Smooth muscle cell (in vitro differentiated cells): ENCODE measurements around the gene THY1. TPM values are rescaled to one million over a fixed set of nuclear protein-coding genes. Genes with fewer than 3 reads are reported as not detected.

Experiments used
- DNase-seq: peaks from one replicate; lab custom pipeline; 2025; ENCODE audit not compliant: unreplicated experiment; lab: John Stamatoyannopoulos, UW
- H2AFZ ChIP-seq: fragments of 200-600 bp; sonication (generic); 2 replicates; pipeline ENCODE4 v1.6.0; 2016; ENCODE audit warnings: antibody characterized with exemption, low read depth, mild to moderate bottlenecking
- H3F3A ChIP-seq: fragments of 200-600 bp; sonication (generic); 2 replicates; pipeline ENCODE4 v1.6.0; 2017; ENCODE audit warnings: antibody characterized with exemption, low read depth
- H3K27ac ChIP-seq: fragments of 200-600 bp; sonication (generic); 2 replicates; pipeline ENCODE4 v1.5.1; 2016; ENCODE audit warnings: low read depth, mild to moderate bottlenecking
- H3K27me3 ChIP-seq: fragments of 200-600 bp; sonication (generic); 2 replicates; pipeline ENCODE4 v1.6.1; 2016; ENCODE audit warnings: low read depth, mild to moderate bottlenecking
- H3K36me3 ChIP-seq: fragments of 200-600 bp; sonication (generic); 2 replicates; pipeline ENCODE4 v1.5.1; 2016; ENCODE audit warnings: low read depth
- H3K4me1 ChIP-seq: fragments of 200-600 bp; sonication (generic); 2 replicates; pipeline ENCODE4 v1.5.1; 2016; ENCODE audit warnings: low read depth
- H3K4me2 ChIP-seq: fragments of 200-600 bp; sonication (generic); 2 replicates; pipeline ENCODE4 v1.6.0; 2016; ENCODE audit warnings: mild to moderate bottlenecking
- H3K4me3 ChIP-seq: fragments of 200-600 bp; sonication (generic); 2 replicates; pipeline ENCODE4 v1.5.1; 2016; ENCODE audit warnings: mild to moderate bottlenecking
- H3K79me2 ChIP-seq: fragments of 200-600 bp; sonication (generic); 2 replicates; pipeline ENCODE4 v1.6.0; 2016; ENCODE audit warnings: low read depth, mild to moderate bottlenecking
- H3K9ac ChIP-seq: fragments of 200-600 bp; sonication (generic); 2 replicates; pipeline ENCODE4 v1.6.0; 2016; ENCODE audit warnings: low read depth
- H3K9me3 ChIP-seq: fragments of 200-600 bp; sonication (generic); replicated peaks from 2 replicates; pipeline ENCODE4 v1.5.1; 2016; ENCODE audit warnings: low read depth
- H4K20me1 ChIP-seq: fragments of 200-600 bp; sonication (generic); 2 replicates; pipeline ENCODE4 v1.6.0; 2016; ENCODE audit warnings: low read depth
- WGBS: methylation state at CpG from one replicate; pipeline ENCODE4 v1.1.7; 2016; ENCODE audit warnings: low lambda C conversion rate; 5-methylcytosine and 5-hydroxymethylcytosine counted together
- polyA plus RNA-seq: library from polyadenylated mRNA; unstranded; fragments of >200 nt; fragmentation: Nextera tagmentation; extraction: Ambion mirVana; gene quantifications from 2 replicates; pipeline ENCODE4 v1.2.1, GENCODE V29; 2016
- total RNA-seq: library from RNA; depleted of rRNA; stranded (reverse); fragments of >200 nt; gene quantifications from 2 replicates; pipeline ENCODE4 v1.2.3, GENCODE V29; 2014
- TF ChIP-seq, protein P1 (sequence below): fragments of 200-600 bp; sonication (generic); IDR thresholded peaks from 2 replicates; pipeline ENCODE4 v1.5.1; 2017; ENCODE audit warnings: borderline replicate concordance, mild to moderate bottlenecking, antibody characterized with exemption; ENCODE audit not compliant: insufficient read depth, poor library complexity, severe bottlenecking

THY1 gene
- total RNA-seq, result 266 and 297 TPM in 2 replicates
- 411 and 614 TPM in 2 replicates for polyA plus RNA-seq

DNA sequence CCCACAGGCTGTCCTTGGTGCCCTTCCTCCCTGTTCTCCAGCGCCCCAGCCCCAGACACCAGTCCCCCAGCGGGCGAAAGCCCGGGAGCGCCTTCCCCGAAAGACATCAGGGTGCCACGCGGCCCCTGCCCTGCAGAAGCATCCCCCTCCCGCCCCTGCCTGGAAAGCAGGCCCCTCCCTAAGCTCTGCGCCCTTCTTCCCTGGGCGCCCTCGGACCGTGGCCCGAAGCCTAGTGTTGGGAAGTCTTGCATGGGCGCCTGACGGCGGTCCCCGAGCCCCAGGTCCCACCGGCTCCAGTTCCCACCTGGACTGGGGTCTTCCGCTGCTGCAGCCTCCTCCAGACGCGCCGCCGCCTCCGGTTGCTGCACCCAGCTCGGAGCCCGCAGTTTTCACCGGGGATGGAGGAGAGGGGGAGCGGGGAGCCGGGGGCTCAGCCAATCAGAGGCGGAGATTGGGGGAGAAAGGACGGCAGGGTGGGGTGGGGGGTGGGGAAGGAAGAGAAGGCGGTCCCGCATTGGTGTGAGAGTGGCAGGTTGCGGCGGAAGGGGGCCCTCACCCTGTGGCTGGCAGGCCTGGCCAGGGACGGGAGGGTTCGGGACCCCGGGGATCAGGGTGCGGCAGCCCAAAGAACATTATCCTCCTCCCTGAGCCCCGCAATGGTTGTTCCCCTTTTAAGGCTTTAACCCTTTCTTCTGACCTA is at the start of gene THY1:
TSS of gene THY1 (minus strand) at position 364 of the 700 bp plus-strand sequence. CDS start 2,267 bp downstream, outside the sequence.
- Histone ChIP-seq H3K4me3 (peak within 1 kb of the TSS; percentile 54), H2AFZ (peak within 1 kb of the TSS; percentile 53), H3K36me3 (no peaks in the 10 kb centered on the region), H3K4me1 (peaks cover 12% of the 10 kb centered on the region), H3K27me3 (no peaks in the 10 kb centered on the region), H3K9ac (peak within 1 kb of the TSS; percentile 68), H3K79me2 (peaks cover 29% of the 10 kb centered on the region), H3K4me2 (peak within 1 kb of the TSS; percentile 98), H3F3A (peaks cover 3% of the 10 kb centered on the region), H3K9me3 (no peaks in the 10 kb centered on the region), H4K20me1 (peaks cover 30% of the 10 kb centered on the region), H3K27ac (peak within 1 kb of the TSS; percentile 29)
- 2% methylated on average over 28 of the region's 41 CpGs for WGBS
- no peak for DNase-seq
- TF ChIP-seq, protein P1, sequence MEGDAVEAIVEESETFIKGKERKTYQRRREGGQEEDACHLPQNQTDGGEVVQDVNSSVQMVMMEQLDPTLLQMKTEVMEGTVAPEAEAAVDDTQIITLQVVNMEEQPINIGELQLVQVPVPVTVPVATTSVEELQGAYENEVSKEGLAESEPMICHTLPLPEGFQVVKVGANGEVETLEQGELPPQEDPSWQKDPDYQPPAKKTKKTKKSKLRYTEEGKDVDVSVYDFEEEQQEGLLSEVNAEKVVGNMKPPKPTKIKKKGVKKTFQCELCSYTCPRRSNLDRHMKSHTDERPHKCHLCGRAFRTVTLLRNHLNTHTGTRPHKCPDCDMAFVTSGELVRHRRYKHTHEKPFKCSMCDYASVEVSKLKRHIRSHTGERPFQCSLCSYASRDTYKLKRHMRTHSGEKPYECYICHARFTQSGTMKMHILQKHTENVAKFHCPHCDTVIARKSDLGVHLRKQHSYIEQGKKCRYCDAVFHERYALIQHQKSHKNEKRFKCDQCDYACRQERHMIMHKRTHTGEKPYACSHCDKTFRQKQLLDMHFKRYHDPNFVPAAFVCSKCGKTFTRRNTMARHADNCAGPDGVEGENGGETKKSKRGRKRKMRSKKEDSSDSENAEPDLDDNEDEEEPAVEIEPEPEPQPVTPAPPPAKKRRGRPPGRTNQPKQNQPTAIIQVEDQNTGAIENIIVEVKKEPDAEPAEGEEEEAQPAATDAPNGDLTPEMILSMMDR, result no peak

DNA sequence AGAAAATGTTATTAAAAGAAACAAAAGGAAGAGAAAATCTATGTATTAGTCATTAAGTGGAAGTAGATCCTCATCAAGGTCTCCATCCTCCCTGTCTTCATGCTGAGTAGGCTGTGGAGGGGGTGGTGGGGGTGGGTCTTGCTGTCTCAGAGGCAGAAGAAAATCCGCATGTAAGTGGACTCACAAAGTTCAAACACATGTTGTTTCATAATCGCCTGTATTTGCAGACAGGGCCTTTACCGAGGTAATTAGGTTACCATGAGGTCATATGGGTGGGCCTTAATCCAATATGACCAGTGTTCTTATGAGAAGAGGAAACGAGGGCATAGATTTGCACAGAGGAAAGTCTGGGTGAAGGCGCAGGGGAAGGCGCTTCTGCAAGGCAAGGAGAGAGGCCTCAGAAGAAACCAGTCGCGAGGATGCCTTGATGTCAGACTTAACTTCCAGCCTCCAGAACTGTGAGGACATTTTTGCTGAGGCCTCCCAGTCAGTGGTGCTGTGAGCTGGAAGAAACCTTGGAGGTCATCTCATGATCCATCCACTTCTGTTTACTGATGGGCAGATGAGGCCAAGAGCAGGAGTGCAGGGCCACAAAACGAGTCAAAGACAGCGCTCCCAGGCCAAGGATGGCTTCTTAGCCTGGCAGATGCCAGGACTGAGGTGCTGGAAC is 49.3 kb upstream of the THY1 start:
- TF ChIP-seq, protein P1, result no peak
- Histone ChIP-seq H4K20me1 (no peaks in the 10 kb centered on the region), H3K36me3 (no peaks in the 10 kb centered on the region), H3K4me3 (no peak overlapping the region), H3K9ac (no peak overlapping the region), H3K27ac (no peak overlapping the region), H3K27me3 (no peaks in the 10 kb centered on the region), H2AFZ (no peak overlapping the region), H3K4me1 (peaks cover 11% of the 10 kb centered on the region), H3K79me2 (no peaks in the 10 kb centered on the region), H3K9me3 (no peaks in the 10 kb centered on the region), H3K4me2 (peak overlapping the region; percentile 37), H3F3A (no peaks in the 10 kb centered on the region)
- no peak for DNase-seq
- 71% methylated on average over 10 of the region's 10 CpGs for WGBS

DNA sequence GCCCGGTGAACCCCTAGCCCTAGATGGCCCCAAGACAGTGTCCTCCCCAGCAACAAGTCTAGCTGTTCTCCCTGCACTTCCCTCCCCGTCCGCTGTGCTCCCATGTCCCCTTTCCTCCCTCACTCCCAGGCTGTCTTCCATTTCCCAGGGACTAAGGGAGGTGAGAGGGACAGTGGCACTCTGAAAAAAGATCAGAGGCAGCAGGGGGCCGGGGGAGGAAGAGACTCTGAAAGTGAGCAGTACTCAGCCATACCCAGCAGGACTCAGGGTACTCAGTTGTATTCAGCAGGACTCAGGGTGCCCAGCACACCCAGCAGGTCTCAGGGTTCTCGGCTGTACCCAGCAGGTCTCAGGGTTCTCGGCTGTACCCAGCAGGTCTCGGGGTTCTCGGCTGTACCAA is 48.4 kb upstream of the THY1 start:
- Histone ChIP-seq H3K4me2 (peak overlapping the region; percentile 40), H3F3A (no peaks in the 10 kb centered on the region), H3K4me3 (no peak overlapping the region), H3K27ac (peak overlapping the region; percentile 63), H3K9ac (peak overlapping the region; percentile 29), H4K20me1 (no peaks in the 10 kb centered on the region), H3K27me3 (no peaks in the 10 kb centered on the region), H3K79me2 (no peaks in the 10 kb centered on the region), H3K9me3 (no peaks in the 10 kb centered on the region), H3K4me1 (peaks cover 11% of the 10 kb centered on the region), H2AFZ (no peak overlapping the region), H3K36me3 (no peaks in the 10 kb centered on the region)
- DNase-seq, result no peak
- TF ChIP-seq, protein P1, result no peak
- WGBS, result 81% methylated on average over 8 of the region's 8 CpGs
